K562 (cell line): ENCODE results near the gene S100A1. TPM values are rescaled to one million over a fixed set of nuclear protein-coding genes. Genes with fewer than 3 reads are reported as not detected.

ENCODE experiments used
- CHCHD3 ChIP-seq: fragments of 250-450 bp; sonication (Bioruptor Pico); IDR thresholded peaks from 2 replicates; pipeline ENCODE4 v2.1.2; 2022; ENCODE audit warnings: mild to moderate bottlenecking
- CREM ChIP-seq: IDR thresholded peaks from 2 replicates; pipeline ENCODE4 v1.6.1; 2014; ENCODE audit warnings: antibody characterized with exemption, low read depth
- E2F6 ChIP-seq, 2 experiments: IDR thresholded peaks; 2 replicates each; pipeline ENCODE4 v1.6.1; 2011; ENCODE audit warnings: borderline replicate concordance in 1 of 2, control low read depth in 1 of 2, low read depth in 1 of 2, low read length in 1 of 2, mild to moderate bottlenecking in 1 of 2, mixed read lengths in 1 of 2, moderate library complexity in 1 of 2; ENCODE audit not compliant: insufficient read depth in 1 of 2, insufficient read length in 1 of 2, poor library complexity in 1 of 2, severe bottlenecking in 1 of 2; ENCODE audit errors: extremely low read depth in 1 of 2
- EP300 ChIP-seq: IDR thresholded peaks from 2 replicates; pipeline ENCODE4 v1.6.1; 2012; ENCODE audit warnings: low read length, improper control_type of control experiment
- GATAD2B ChIP-seq: fragments of 450-650 bp; IDR thresholded peaks from 2 replicates; pipeline ENCODE4 v1.6.1; 2017; ENCODE audit warnings: mild to moderate bottlenecking, borderline replicate concordance
- HDAC3 ChIP-seq: fragments of 450-650 bp; IDR thresholded peaks from 2 replicates; pipeline ENCODE4 v1.6.1; 2018; ENCODE audit warnings: borderline replicate concordance, mild to moderate bottlenecking, moderate library complexity; ENCODE audit not compliant: partially characterized antibody
- HMGXB4 ChIP-seq: sonication (generic); formaldehyde crosslinking; IDR thresholded peaks from 2 replicates; pipeline ENCODE4 v1.8.1; 2023; ENCODE audit warnings: mild to moderate bottlenecking, missing genetic modification reagents
- KDM1A ChIP-seq, 2 experiments: fragments of 450-650 bp; IDR thresholded peaks; 2 replicates each; pipeline ENCODE4 v1.6.1; 2016; ENCODE audit warnings: mild to moderate bottlenecking in 2 of 2
- MEF2A ChIP-seq: IDR thresholded peaks from 2 replicates; pipeline ENCODE4 v1.6.1; 2011; ENCODE audit warnings: low read depth, mild to moderate bottlenecking, low read length, moderate library complexity; ENCODE audit not compliant: control insufficient read depth
- MTA2 ChIP-seq: fragments of 450-650 bp; IDR thresholded peaks from 2 replicates; pipeline ENCODE4 v1.6.1; 2016; ENCODE audit warnings: low read depth
- NUFIP1 ChIP-seq: fragments of 450-650 bp; IDR thresholded peaks from 2 replicates; pipeline ENCODE4 v1.6.1; 2018; ENCODE audit not compliant: partially characterized antibody
- PHF8 ChIP-seq: fragments of 200-600 bp; sonication (generic); IDR thresholded peaks from 2 replicates; pipeline ENCODE4 v1.6.1; 2012; ENCODE audit warnings: mixed run types, mild to moderate bottlenecking, inconsistent platforms, low read length, moderate library complexity, borderline replicate concordance
- RBBP5 ChIP-seq: fragments of 200-600 bp; sonication (generic); IDR thresholded peaks from 2 replicates; pipeline ENCODE4 v1.6.1; 2012; ENCODE audit warnings: borderline replicate concordance, mild to moderate bottlenecking, low read length, control low read depth, inconsistent platforms; ENCODE audit not compliant: insufficient read depth, poor library complexity, severe bottlenecking
- SMARCA4 ChIP-seq: fragments of 450-650 bp; IDR thresholded peaks from 2 replicates; pipeline ENCODE4 v1.6.1; 2016
- SPI1 ChIP-seq: IDR thresholded peaks from 2 replicates; pipeline ENCODE4 v1.6.1; 2011; ENCODE audit warnings: low read depth, low read length, control low read depth, borderline replicate concordance
- SRF ChIP-seq, 2 experiments: fragments of 250-450, 450-650 bp in 1 of 2; sonication (Bioruptor Pico) in 1 of 2; sonication (generic) in 1 of 2; formaldehyde crosslinking; IDR thresholded peaks; 2 replicates each; pipeline versions ENCODE4 v1.5.0 to v1.5.1; 2020 to 2022; ENCODE audit warnings: mild to moderate bottlenecking in 1 of 2, missing genetic modification reagents in 1 of 2
- TEAD4 ChIP-seq, 2 experiments: sonication (generic) in 1 of 2; formaldehyde crosslinking in 1 of 2; IDR thresholded peaks; 2 replicates each; pipeline versions ENCODE4 v1.6.1 to v1.8.0; 2012 to 2022; ENCODE audit warnings: borderline replicate concordance in 1 of 2, inconsistent platforms in 1 of 2, low read length in 1 of 2, mild to moderate bottlenecking in 1 of 2, missing genetic modification reagents in 1 of 2
- THAP12 ChIP-seq: fragments of 250-450 bp; sonication (Bioruptor Pico); IDR thresholded peaks from 2 replicates; pipeline ENCODE4 v1.9.0; 2021; ENCODE audit warnings: mild to moderate bottlenecking, inconsistent platforms
- ZC3H4 ChIP-seq: sonication (generic); formaldehyde crosslinking; IDR thresholded peaks from 2 replicates; pipeline ENCODE4 v1.9.0; 2021; ENCODE audit warnings: missing genetic modification reagents, borderline replicate concordance
- ZFP36 ChIP-seq: fragments of 150-350 bp; IDR thresholded peaks from 2 replicates; pipeline ENCODE4 v1.6.1; 2018; ENCODE audit warnings: low read length, low read depth; ENCODE audit not compliant: partially characterized antibody
- ZKSCAN3 ChIP-seq: fragments of 250-450 bp; sonication (Bioruptor Pico); IDR thresholded peaks from 2 replicates; pipeline ENCODE4 v1.4.0; 2020
- ZNF444 ChIP-seq: fragments of 250-450 bp; sonication (Bioruptor Pico); IDR thresholded peaks from 2 replicates; pipeline ENCODE4 v1.4.0; 2020; ENCODE audit warnings: mild to moderate bottlenecking, moderate library complexity
- polyA plus RNA-seq, 8 experiments: library from polyadenylated mRNA; depleted of rRNA in 4 of 8; stranded (reverse) in 5 of 8; unstranded in 3 of 8; fragments of >200 nt; fragmentation: Nextera tagmentation in 2 of 8; fragmentation: Illumina TruSeq in 1 of 8; extraction: Ambion mirVana in 2 of 8; extraction: Trizol in 1 of 8; gene quantifications; 2 replicates each; pipeline versions ENCODE4 v1.2.1 to v1.2.3, GENCODE V29; 2011 to 2014; ENCODE audit warnings: inconsistent platforms in 1 of 8, missing spikeins in 1 of 8
- total RNA-seq, 7 experiments: library from RNA; depleted of rRNA in 6 of 7; stranded (reverse); fragments of >200 nt in 6 of 7; fragmentation: Illumina TruSeq in 2 of 7; extraction: Trizol in 2 of 7; gene quantifications; 2 replicates each; pipeline versions ENCODE4 v1.2.1 to v1.2.3, GENCODE V29; 2011 to 2021; ENCODE audit warnings: low replicate concordance in 1 of 7

S100A1 gene
- total and polyA plus RNA-seq, 9 of the 15 experiments (the other 6 are each of a cell fraction or from before 2014, with no cell fraction given): 0.44 to 30.1 (median 12.7) TPM

GRCh38 chr1:153670859-153671627, 42.8 kb downstream of the S100A1 start, which contains the start of gene ILF2 (continued):
- TF ChIP-seq E2F6 (IDR thresholded peaks at IDR 0.05; ENCODE audit: borderline replicate concordance in 1 of 2, extremely low read depth in 1 of 2, insufficient read depth in 1 of 2, insufficient read length in 1 of 2, low read depth in 1 of 2, low read length in 1 of 2, poor library complexity in 1 of 2, severe bottlenecking in 1 of 2) (peak in 1 of 2 experiments; percentile 30), MTA2 (no peak), PHF8 (peak; percentile 80; the same call in 1 of the 2 replicates), ZNF444 (CRISPR knock-in tag) (no peak), EP300 (peak; percentile 66; the same call in 1 of the 2 replicates), GATAD2B (peak; percentile 77; the same call in 1 of the 2 replicates), ZC3H4 (CRISPR knock-in tag) (no peak), TEAD4 (IDR thresholded peaks at IDR 0.05; ENCODE audit: low read length) (peak; percentile 85), TEAD4 (CRISPR knock-in tag; IDR thresholded peaks at IDR 0.05; ENCODE audit: borderline replicate concordance) (no peak), ZKSCAN3 (CRISPR knock-in tag) (no peak), NUFIP1 (peak; percentile 84), CHCHD3 (CRISPR knock-in tag) (no peak), THAP12 (CRISPR knock-in tag) (0 out of 2 replicates have a peak, but pooled peaks have one; percentile 60), MEF2A (0 out of 2 replicates have a peak, but pooled peaks have one; percentile 7), CREM (peak; percentile 87), RBBP5 (peak; percentile 71), HDAC3 (peak; percentile 93), SPI1 (peak; percentile 15; the same call in 1 of the 2 replicates), SRF (CRISPR knock-in tag; IDR thresholded peaks at IDR 0.05) (peak in 1 of 2 experiments; percentile 29; a peak in 1 of 4 replicates), SMARCA4 (peak; percentile 12; the same call in 1 of the 2 replicates), HMGXB4 (CRISPR knock-in tag) (peak; percentile 91; the same call in 1 of the 2 replicates), ZFP36 (peak; percentile 9), KDM1A (IDR thresholded peaks at IDR 0.05) (no peak)
